Globus pallidus (tissue), 1 donor: ENCODE results near the gene TTLL9.
"Not testable (repeated sequence)": the region's sequence is repeated elsewhere in the genome, so short reads cannot be mapped to it uniquely, and the experiment has no call there.

Source experiments
- DNase-seq: peaks from one replicate; pipeline ENCODE4 v3.0.0-alpha.2; 2015; ENCODE audit warnings: low spot score

Gene TTLL9, protein sequence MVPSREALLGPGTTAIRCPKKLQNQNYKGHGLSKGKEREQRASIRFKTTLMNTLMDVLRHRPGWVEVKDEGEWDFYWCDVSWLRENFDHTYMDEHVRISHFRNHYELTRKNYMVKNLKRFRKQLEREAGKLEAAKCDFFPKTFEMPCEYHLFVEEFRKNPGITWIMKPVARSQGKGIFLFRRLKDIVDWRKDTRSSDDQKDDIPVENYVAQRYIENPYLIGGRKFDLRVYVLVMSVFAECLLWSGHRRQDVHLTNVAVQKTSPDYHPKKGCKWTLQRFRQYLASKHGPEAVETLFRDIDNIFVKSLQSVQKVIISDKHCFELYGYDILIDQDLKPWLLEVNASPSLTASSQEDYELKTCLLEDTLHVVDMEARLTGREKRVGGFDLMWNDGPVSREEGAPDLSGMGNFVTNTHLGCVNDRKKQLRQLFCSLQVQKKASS

DNA sequence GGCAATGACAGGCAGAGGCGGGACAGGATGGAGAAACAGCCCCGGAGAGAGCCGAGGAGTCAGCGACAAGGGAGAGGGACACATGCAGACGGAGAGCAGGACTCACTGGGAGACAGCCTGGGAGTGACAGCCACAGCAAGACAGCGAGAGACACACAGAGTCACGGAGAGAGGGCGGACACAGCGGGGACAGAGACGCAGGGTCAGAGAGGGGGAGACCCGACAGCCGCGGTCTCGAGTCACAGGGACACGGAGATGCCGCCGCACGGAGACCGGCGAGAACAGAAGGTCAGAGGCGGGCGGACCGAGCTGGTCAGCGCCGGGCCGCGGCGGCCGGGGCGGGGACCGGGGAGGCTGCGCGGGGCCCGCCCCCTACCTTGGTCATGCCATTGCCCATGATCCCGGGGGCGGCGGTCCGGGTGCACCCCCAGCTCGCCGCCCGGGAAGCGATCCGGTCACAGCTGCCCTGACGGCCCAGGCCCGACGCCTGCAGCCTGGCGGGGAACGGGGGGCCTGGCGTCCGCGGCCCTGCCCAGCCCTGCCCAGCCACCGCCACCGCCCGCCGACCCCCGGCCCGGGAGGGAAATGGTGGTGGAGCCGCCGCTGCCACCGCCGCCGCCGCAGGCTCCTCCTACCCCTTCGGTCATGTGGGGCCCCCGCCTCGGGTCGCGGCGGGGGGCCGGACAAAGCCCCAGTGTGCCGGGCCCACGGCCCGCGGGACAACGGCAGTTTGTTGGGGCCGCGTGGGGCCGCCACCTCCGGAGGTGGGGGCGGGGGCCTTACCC, at the start of gene TTLL9, which contains the start of gene DUSP15:
Gene TTLL9 (plus strand): TSS at position 693 of the 784 bp plus-strand sequence. CDS start 493 bp downstream, outside the sequence.
Gene DUSP15 (minus strand): TSS at position 586 of the 784 bp plus-strand sequence. CDS start 190 bp downstream, at position 396.
- DNase-seq, result peak; percentile 81

DNA sequence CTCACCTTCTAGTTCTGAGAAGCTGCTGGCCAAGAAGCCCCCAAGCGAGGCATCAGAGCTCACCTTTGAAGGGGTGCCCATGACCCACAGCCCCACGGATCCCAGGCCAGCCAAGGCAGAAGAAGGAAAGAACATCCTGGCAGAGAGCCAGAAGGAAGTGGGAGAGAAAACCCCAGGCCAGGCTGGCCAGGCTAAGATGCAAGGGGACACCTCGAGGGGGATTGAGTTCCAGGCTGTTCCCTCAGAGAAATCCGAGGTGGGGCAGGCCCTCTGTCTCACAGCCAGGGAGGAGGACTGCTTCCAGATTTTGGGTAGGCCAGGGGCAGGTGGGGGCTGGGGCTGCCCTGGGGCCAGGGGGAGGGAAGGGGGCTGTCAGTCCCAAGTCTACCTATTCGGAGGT, 49.0 kb upstream of the TTLL9 start:
- no peak for DNase-seq

DNA sequence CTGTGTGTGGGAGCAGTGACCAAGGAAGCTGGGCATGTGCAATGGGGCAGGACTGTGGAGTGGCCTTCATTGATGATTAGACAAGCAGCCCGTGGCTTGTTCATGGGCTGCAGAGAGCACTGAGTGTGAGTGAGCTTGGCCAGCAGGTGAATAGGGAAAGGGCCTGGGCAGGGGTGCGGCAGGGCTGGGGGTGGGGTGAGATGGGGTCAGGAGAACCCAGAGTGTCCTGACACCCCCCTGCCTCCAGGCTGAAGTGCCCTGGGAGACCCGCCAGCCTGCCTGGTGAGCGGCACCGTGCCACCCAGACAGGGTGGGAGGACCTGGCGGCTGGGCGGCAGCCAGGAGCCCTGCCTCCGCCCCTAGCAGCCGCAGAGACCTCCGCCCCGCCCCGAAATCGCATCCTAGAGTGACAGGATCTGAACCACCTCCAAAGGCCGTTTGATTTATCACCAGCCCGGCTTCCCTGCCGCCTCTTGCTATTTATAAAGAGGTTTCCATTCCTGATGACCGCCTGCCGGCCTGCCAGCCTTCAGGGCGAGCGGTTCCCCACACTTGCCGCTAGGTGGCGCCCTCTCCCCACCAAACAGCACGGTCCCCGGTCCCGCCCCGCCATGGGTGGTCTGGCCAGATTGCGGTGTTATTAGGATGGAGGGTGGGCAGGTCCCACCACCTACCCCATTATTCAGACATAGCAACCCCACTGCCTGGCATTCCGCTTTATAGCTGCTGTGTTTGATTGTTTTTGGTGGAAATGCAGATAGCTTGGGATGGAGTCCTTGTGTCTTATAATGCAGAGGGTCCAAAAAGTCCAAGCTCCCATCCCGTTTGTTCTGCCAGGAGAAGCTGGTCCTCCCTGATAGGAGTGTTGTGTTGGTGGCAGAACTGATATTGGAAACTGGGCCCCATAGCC, 47.8 kb upstream of the TTLL9 start:
- peak; percentile 38 for DNase-seq

DNA sequence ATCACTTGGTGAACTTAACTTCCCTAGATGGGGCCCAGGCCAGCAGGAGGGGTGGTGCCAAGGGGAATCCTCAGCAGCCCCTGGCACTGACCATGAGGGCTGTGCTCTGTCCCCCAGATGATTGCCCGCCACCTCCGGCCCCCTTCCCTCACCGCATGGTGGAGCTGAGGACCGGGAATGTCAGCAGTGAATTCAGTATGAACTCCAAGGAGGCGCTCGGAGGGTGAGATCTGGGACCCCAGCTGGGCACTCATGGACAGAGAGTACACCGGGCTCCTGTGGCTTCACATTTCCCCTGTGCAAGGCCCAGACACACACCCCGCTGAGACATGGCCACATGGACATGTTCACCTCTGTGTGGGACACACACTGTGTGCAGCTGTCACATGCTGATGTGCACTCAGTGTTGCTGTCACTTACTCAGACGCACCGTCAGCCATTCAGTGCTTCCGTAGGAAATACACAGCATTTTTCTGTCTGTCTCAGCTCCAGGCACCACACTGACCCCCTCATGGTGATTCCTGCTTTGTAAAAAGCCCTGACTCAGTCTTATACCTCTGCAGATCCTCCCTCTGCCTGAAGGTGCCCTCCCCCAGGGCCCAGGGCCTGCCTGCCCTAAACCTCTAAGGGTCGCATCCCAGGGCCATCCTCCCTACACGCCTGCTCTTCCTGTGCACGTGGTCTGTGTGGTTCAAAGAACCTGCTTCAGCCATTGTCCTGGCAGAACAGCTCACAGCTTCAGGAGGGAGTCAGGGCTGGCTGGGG, 46.9 kb upstream of the TTLL9 start:
- DNase-seq, result no peak

DNA sequence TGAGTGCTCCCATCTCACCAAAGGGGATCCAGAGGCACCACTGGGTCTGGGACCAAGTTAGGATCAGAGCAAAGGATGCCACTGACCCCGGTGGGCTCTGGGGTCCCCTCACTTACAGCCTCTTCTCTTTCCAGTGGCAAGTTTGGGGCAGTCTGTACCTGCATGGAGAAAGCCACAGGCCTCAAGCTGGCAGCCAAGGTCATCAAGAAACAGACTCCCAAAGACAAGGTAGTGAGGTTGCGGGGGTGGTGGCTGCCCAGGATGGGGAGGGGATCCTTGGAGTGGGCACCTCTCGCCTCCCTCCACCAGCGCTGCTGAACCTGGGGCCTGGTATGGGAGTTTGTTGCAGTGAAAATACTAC, 46.3 kb upstream of the TTLL9 start:
- no peak for DNase-seq

DNA sequence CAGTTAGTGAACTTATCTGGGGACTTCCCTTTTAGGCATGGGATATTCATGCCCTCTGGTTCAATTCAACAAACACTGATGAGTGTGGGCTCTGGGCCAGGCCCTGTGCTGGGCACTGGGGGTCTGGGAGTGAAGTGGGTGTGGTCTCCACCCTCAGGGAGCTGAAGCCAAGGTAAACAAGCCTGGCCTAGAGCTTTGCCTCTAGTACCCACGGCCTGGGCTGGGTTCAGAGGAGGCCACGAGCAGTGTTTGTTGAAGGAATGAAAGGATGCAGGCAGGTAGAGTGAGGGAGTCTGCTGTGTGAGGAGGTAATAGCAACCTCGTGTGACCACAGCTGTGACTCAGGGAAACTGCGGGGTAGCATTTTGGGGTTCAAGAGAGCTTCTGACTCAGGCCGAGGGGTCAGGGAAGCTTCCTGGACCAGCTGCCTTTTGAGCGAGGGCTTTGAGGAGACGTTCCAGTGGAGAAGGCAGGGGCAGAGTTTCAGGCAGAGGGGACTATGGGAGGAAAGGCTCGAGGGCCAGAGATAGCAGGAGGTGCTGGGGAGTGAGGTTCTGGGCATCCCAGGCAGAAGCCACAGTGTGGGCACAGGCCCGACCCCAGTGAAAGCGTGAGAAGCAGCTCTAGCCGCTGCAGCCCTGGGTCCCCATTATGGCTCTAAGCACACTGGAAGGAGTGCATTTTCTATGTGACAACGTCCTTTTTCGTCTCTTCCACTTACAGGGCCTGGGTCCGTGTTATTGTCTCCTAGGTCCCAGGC, 45.7 kb upstream of the TTLL9 start:
- DNase-seq, result no peak

DNA sequence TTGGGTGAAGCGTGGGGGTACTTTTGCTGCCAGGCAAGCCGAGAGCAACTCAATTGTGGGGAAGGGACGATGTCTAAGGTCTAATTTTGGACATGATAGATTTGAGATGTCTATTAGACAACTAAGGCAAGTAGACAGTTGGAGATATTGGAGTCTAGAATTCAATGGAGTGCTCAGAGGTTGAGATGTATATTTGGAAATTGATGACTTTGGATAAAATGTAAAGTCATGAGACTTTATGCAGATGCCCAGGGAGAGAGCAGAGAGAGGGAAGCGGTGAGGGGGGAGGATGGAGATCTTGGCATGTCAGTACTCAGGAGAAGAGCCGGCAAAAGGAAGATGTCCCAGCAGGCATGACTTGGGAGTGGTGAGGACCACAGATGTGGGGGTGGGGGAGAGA, 44.4 kb upstream of the TTLL9 start:
- no peak for DNase-seq

DNA sequence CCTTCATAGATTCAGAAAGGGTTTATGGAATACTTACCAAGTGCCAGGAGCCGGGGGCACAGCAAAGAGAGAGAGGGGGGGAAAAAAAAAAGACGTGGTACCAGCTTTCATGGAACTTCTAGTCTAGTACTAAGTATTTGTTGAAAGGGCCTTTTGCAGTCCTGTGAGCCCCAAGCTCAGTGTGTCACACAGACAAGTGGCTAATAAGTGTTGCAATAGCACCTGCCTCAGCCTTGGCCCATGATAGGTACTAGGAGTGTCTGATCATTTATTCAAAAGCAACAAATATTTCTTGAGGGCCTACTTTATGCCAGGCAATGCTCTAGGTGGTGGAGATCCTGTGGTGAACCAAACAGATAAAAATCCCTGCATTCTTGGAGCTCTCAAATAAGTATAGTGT, 43.4 kb upstream of the TTLL9 start:
- no peak for DNase-seq

DNA sequence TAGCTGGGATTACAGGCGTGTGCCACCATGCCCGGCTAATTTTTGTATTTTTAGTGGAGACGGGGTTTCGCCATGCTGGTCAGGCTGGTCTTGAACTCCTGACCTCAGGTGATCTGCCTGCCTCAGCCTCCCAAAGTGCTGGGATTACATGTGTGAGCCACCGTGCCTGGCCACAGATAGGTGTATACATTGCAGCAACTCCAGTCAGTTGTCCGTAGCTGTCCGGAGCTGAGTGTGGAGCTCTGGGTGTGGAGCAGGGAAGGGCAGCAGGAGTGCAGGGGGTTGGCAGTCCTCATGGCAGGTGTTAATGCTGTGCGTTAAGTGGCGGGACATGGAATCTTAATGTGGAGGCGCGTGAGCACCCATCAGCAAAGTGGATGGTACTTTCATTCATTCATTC, 42.4 kb upstream of the TTLL9 start:
- not testable (repeated sequence) for DNase-seq

DNA sequence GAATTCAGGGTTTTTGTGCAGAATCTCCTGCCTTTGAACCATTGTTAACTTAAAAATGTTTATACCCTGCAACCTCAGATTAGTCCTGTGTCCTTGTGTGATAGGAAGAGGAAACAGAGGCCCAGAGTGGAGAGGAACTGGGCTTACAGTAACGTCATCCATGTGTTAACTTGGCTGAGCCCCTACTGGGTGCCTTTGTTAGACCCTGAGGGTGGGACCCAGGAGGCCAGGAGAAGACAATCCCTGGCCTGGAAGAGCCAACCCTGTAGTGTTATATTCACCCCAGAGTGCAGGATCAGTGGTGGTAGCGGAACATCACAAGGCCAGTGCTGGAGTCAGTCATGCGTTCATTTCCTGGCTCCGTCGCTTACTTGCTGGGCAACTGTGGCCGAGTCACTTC, 40.7 kb upstream of the TTLL9 start:
- DNase-seq, result no peak

DNA sequence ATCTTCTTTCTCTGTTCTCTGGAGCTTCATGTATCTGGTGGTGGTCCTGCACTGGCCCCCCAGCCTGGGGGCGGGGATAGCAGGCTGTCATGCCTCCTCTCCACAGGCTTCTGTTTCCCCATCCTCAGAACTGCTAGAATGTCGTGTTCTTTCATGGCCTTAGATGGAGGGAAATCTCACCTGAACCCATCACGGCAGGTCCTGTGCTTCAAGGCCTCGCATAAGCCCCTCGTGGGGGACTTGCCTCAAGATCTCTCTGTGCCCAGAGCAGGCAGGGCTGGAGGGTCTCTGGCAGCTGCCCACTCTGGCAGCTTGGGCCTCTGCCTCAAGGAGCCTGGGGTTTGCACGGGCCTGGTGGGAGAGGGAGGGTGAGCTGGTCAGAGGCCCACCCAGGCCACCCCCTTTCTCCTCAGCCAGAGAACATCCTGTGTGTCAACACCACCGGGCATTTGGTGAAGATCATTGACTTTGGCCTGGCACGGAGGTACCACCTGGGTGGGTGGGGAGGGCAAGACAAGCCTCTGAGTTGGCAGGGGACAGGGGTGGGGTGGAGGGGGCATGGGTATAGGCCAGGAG, 39.9 kb upstream of the TTLL9 start:
- DNase-seq, result no peak

DNA sequence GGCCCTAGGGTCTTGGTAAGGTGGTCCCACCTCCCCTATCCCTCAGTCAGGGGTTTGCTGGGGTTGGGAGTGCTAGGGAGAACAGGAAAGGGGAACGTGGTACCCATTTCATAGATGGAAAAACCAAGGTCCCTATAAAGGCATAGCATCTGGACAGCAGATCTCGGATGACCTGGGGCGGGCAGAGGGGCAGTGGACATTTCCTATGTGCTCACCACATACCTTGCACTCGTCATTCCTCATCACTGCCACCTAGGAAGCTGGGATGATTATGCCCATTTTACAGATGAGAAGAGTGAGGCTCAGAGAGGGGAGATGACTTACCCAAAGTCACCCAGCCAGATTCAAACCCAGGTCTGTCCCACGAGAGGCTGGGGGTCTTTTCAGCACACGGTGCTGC, 39.2 kb upstream of the TTLL9 start:
- DNase-seq, result no peak

DNA sequence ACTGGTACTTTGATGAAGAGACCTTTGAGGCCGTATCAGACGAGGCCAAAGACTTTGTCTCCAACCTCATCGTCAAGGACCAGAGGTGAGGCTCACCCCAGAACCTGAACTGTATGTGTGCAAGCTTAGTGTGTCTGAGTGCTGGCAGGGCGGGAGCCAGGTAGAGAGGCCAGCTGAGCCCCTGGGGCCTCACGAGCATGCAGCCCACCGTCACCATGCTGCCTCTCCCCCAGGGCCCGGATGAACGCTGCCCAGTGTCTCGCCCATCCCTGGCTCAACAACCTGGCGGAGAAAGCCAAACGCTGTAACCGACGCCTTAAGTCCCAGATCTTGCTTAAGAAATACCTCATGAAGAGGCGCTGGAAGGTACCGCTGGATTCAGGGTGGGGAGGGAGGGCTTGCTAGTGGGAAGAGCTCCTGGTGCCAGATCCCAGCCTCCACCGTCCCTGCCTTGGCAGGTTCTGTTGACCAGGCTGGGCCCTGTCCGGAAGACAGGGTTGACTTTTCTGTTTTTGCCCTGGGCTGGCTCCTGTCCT, 38.6 kb upstream of the TTLL9 start:
- no peak for DNase-seq

DNA sequence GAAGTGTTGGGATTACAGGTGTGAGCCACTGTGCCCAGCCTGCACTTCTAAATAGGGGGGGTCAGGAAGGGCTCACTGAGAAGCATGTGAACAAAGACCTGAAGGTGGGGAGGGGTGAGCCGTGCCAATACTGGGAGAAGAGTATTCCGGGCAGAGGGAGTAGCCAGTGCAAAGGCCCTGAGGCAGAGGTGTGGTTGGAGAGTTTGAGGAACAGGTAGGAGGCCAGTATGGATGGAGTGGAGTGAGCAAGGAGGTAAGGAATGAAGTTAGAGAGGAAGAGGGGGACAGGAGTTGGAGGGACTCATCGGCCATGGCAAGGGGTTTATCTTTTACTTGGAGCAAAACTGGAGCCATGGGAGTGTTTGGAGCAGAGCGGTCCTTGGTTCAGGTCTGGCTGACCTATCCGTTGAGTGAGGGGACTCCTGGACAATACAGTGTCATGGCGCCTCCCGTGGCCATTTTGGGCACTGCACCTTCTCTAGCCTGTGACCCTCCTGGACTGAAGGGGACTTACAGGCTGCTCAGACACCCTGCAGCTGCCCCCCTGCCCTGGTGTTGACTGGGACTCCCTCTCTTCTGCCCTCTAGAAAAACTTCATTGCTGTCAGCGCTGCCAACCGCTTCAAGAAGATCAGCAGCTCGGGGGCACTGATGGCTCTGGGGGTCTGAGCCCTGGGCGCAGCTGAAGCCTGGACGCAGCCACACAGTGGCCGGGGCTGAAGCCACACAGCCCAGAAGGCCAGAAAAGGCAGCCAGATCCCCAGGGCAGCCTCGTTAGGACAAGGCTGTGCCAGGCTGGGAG, 37.1 kb upstream of the TTLL9 start:
- no peak for DNase-seq

DNA sequence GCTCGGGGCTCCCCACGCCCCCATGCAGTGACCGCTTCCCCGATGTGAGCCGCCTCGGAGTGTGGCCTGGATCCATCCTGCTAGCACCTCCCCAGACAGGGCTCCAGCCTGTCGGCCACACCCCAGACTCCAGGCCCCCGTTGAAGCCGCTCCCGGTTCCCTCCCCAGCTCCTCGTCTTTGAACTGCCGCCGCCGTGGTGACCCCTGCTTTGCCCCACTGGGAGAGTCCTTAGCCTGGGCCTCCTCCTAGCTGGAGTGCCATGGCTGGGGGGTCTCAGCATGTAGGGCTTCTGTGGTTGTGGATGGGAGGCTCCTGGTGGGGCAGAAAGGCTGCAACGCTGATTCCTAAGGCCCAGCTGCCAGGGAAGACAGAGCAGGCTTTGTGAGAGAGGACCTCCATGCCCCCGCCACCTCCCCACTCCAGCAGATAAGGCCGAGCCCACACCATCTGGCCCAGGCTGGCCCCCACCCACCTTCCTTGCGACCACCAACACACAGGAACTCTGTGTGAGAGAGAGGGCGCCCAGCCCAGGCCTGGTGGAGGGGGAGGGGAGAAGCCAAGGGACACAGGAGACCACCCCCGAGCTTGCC, 36.4 kb upstream of the TTLL9 start:
- DNase-seq, result no peak

DNA sequence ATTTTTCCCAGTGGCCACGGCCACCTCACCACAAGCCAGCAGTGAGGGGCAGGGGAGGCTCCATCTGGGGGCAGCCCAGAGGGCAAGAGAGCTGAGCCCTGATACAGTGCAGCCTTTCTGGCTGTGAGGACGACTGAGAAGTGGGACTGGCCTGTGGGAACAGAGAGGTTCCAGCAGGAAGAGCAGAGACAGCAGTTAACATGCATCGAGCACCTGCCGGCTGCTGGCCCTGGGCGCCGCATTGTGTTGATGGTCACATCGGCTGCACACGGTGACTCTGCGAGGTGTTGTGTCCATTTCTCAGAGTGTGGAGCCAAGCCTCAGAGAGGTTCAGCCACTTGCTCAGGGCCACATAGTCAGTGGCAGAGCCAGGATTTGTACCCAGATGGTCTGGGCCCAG, 34.9 kb upstream of the TTLL9 start:
- DNase-seq, result no peak

DNA sequence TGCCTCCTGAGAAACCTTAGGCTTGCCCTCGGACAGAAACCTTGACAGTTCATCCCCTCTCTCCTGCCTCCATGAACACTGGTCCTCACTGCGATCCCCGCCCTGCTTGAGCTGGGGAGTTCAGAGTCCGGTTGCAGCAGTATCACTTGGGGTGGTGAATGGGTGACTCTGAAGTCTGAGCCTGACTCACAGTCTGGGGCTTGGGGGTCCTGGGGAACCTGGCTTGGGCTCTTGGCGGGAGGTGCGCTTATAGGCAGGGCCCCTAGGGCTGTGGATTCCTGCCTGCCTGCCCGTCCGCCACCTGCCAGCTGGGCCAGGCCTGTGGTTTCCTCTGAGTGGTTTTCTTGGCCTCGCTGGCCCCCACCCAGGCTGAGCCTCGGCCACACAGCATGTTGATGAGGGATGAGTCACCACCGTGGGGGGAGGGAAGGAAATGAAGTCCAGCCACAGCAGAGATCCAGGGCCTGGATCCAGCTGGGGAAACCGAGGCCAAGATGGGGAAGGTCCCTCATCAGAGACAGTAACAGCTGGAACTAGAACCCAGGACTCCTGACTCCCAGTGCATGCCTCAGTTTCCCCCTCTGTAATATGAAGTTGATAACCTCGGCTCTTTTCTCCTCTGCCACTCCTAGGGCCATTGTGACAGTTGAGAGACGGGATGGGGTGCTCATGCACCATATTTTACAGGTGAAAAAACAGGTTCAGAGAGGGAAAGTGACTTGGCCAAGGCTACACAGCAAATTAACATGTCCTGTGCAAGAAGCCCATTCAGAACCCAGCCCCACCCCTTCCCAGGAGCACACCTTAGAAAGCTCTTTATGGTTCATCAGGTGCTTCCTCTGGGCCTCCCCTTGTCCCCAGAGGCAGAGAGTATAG, 34.2 kb upstream of the TTLL9 start:
- DNase-seq, result peak; percentile 49
